Cortex of kidney (tissue), 1 donor: ENCODE measurements around the gene NOL12.
"Not testable (repeated sequence)": the region's sequence is repeated elsewhere in the genome, so short reads cannot be mapped to it uniquely, and the experiment has no call there.

Source experiments
- DNase-seq: peaks from one replicate; lab custom pipeline; 2025; lab: John Stamatoyannopoulos, UW

Gene NOL12

GRCh38 chr22:37679670-37680069, 6.5 kb upstream of the NOL12 start:
- DNase-seq, result no peak

- no peak for DNase-seq
These were observed 5.8 kb upstream of the NOL12 start for GRCh38 chr22:37680191-37680851.

- DNase-seq, result no peak
These were observed 5.1 kb upstream of the NOL12 start for GRCh38 chr22:37681001-37681424.

GRCh38 chr22:37681556-37682049, 4.5 kb upstream of the NOL12 start:
- DNase-seq, result no peak

- DNase-seq, result no peak
These were observed 1.1 kb upstream of the NOL12 start for GRCh38 chr22:37684803-37685615.

GRCh38 chr22:37690407-37690806, 4.3 kb downstream of the NOL12 start:
- DNase-seq, result no peak

- DNase-seq, result no peak
These were observed 4.9 kb downstream of the NOL12 start for GRCh38 chr22:37690901-37691504.

- DNase-seq, result no peak
These were observed 6.6 kb downstream of the NOL12 start for GRCh38 chr22:37692627-37693285.

- not testable (repeated sequence) for DNase-seq
These were observed 8.0 kb downstream of the NOL12 start for GRCh38 chr22:37694131-37694530.

GRCh38 chr22:37696260-37696656, 10.1 kb downstream of the NOL12 start:
- DNase-seq, result not testable (repeated sequence)

GRCh38 chr22:37696657-37697537, 10.8 kb downstream of the NOL12 start, which contains the start of gene TRIOBP:
Gene TRIOBP, plus strand, starts transcription at chr22:37697048. Its CDS starts 4,318 bp downstream, at chr22:37701366.
- no peak for DNase-seq

- DNase-seq, result no peak
These were observed 11.3 kb downstream of the NOL12 start for GRCh38 chr22:37697538-37697835.

GRCh38 chr22:37701141-37701786, 15.1 kb downstream of the NOL12 start:
- no peak for DNase-seq

GRCh38 chr22:37703906-37704305, 17.8 kb downstream of the NOL12 start:
- no peak for DNase-seq

GRCh38 chr22:37704645-37705044, 18.5 kb downstream of the NOL12 start:
- DNase-seq, result no peak

- no peak for DNase-seq
These were observed 19.1 kb downstream of the NOL12 start for GRCh38 chr22:37705205-37705604.

GRCh38 chr22:37708580-37709444, 22.7 kb downstream of the NOL12 start:
- DNase-seq, result no peak

GRCh38 chr22:37709445-37709765, 23.3 kb downstream of the NOL12 start:
- DNase-seq, result no peak

GRCh38 chr22:37710675-37711074, 24.5 kb downstream of the NOL12 start:
- no peak for DNase-seq

- DNase-seq, result no peak
These were observed 25.3 kb downstream of the NOL12 start for GRCh38 chr22:37711490-37711889.
